C4-2B (cell line): ENCODE data around the gene WDR27.

Experiments
- CTCF ChIP-seq: fragments of 450-650 bp; conservative IDR thresholded peaks from 2 replicates; pipeline ENCODE4 v1.5.1; 2017; ENCODE audit warnings: mild to moderate bottlenecking
- ZFX ChIP-seq: fragments of 450-650 bp; IDR thresholded peaks from 2 replicates; pipeline ENCODE4 v1.6.1; 2017

- TF ChIP-seq ZFX, result no peak
- TF ChIP-seq CTCF, result no peak
These were observed 109.3 kb downstream of the WDR27 start for GRCh38 chr6:169592558-169592957.
